ENCODE data around the gene NAT8.
"Not testable (repeated sequence)": the region's sequence is repeated elsewhere in the genome, so short reads cannot be mapped to it uniquely, and the experiment has no call there.

NAT8 gene, protein sequence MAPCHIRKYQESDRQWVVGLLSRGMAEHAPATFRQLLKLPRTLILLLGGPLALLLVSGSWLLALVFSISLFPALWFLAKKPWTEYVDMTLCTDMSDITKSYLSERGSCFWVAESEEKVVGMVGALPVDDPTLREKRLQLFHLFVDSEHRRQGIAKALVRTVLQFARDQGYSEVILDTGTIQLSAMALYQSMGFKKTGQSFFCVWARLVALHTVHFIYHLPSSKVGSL

DNA sequence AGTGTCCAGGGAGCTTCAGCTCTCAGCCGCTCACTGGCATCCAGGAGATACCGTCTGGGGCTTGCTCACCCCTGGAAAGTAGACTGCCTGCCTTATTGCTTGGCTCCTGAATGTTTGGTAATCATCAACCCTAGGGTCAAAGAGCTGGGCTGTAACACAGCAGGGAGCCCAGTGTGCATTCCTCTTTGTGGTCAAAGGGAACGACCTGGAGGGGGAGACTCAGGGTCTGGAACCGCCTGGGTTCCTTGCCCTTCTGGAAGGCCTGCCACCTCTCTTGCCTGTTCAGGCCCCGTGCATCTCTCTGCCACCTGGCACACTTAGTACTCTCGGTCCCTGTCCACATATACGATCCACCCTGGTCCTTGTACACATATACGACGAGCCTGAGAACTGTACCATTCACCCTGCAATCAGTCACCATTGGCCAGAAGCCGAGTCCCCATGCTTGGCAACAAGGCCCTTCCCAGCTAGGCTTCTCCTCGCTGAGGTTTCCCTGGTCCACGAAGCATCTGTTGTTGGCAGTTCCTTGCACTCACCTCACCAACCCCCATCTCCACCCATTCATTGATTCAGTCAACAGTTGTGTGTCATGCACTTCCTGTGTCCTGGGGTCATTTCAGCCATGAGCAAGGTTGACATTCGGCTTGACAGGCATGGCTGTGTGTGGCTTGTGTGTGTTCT is at the start of gene NAT8:
NAT8 (minus strand) TSS at position 85 of the 681 bp plus-strand sequence. CDS start 794 bp downstream, outside the sequence.
- DNase-seq: no peak

GRCh38 chr2:73690372-73691088 is 48.3 kb upstream of the NAT8 start:
- DNase-seq: not testable (repeated sequence)

DNA sequence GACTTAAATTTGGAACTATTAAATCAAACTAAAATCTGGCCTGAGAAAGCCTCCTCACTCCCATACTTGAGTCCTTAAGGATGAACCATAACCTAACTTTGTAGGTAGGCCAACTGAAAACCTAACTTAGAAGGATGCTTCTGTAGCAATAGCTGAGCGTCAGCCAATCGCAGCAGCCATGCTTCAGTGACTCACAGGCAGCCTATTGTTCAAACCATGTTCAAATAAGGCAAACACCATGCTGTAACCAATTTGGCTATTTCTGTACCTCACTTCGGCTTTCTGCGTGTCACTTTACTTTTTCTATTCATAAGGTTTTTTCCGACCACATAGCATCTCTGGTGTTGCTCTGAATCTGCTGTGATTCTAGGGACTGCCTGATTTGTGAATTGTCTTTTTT is 46.3 kb upstream of the NAT8 start:
- DNase-seq: not testable (repeated sequence)

GRCh38 chr2:73685764-73686438 is 43.7 kb upstream of the NAT8 start:
- DNase-seq: no peak

DNA sequence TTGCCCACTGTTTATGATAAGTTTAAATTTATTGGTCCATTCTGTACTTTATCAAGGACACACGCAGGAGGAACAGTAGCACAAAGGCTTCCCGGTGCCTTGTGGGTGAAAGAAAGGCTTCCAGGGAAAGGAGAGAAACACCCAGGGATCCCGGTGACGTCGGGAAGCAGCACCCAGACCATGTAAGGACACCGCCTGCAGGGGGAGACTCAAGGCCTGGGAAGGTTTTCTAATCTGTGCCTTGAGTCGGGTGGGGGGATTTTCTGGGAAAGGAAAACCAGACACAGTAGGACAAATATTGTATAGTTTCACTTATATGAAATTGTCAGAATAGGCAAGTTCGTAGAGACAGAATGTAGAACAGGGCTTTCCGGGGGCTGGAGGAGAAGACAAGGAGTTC is 42.7 kb upstream of the NAT8 start:
- DNase-seq: not testable (repeated sequence)

GRCh38 chr2:73684325-73684724 is 42.1 kb upstream of the NAT8 start:
- DNase-seq: not testable (repeated sequence)

DNA sequence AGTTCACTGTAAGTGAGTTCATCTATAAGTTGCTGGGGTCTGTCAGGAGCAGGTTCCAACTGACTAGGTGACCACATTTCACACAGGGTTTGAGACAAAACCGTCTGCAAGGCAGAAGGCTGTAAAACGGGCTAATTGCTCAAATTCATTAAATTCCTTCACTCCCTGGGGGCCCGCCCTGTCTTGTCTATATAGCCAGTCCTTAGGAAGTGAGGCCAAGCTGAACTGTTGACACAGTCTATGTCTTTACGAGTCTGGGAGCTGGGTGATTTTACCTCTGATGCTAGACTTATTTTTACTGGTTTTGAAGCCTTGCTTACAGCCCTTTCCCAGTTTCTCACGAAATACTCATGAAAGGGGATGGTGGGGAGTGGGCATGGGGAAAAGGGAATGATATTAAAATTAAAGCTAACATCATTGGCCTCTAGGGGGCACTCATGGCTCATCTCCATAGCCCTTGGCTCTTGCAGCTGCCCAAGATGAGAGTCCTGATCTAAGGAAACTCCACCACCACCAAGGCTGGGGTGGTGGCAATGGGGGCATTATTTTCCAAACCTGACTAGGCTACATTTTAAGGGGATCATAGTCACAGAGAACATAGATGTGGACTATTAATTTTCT is 37.8 kb upstream of the NAT8 start:
- not testable (repeated sequence) for DNase-seq

DNA sequence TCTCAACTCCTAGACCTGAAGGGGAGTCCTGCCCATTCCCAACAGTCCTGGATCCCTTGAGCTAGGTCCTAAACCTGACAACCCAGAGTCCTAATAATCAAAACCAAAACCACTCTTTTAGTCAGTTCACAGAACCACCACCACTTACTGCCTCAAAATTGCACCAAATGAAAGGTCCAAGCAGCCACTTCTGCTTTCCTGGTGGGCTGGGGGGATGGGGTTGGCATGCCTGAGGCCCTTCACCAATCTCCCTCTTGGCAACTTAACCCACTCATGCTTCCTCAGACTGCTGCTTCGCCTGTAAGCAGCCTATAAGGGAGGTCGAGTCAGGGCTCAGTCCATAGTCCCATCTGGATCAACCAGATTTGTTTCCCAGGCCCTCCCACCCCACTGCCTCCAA is 37.0 kb upstream of the NAT8 start:
- DNase-seq: not testable (repeated sequence)

DNA sequence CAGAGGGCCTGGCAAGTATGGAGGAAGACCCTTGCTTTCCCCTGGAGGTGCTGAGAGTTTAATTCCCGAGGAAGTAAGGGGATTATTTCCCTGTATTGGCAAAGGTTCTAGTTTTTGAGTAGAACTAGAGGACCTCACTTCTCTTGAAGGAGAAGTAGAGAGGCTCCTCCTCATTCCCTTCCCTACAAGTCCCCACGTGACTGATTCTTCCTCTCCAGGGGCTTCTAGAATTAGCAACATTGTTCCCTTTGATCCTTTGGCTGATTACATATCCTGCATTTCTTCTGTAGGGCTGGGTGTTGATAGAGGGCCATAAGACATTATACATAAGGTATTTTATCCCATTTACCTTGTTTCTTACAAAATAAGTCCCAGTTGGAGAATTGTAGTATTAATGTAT is 35.8 kb upstream of the NAT8 start:
- DNase-seq: not testable (repeated sequence)

- DNase-seq: not testable (repeated sequence)
Observed at GRCh38 chr2:73676211-73676610, 34.0 kb upstream of the NAT8 start.

DNA sequence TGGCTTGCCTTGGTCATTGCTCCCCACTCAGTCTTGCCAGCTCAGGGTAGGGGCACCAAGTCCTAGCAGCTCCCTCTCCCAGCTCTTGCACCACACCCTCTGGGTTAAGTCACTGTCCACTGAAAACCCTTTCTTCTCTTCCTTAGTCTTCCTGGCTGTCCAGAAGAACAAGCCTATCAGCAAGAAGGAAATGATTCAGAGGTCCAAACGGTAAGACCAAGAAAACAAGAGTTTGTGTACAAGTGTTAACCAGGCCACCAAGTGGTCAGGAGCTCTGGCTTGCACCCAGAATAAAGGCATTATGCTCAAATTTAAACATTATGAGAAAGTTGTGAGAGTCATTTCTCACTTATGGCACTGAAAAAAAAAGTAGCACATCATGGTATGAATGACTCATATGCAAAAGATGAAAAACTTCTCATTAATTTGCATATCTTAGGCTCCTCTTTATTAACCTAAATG is 32.5 kb upstream of the NAT8 start:
- DNase-seq: not testable (repeated sequence)

- not testable (repeated sequence) for DNase-seq
Observed at GRCh38 chr2:73669976-73670375, 27.8 kb upstream of the NAT8 start.

DNA sequence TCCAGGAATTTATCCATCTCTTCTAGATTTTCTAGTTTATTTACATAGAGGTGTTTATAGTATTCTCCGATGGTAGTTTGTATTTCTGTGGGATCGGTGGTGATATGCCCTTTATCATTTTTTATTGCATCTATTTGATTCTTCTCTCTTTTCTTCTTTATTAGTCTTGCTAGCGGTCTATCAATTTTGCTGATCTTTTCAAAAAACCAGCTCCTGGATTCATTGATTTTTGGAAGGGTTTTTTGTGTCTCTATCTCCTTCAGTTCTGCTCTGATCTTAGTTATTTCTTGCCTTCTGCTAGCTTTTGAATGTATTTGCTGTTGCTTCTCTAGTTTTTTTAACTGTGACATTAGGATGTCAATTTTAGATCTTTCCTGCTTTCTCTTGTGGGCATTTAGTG is 25.0 kb upstream of the NAT8 start:
- not testable (repeated sequence) for DNase-seq

DNA sequence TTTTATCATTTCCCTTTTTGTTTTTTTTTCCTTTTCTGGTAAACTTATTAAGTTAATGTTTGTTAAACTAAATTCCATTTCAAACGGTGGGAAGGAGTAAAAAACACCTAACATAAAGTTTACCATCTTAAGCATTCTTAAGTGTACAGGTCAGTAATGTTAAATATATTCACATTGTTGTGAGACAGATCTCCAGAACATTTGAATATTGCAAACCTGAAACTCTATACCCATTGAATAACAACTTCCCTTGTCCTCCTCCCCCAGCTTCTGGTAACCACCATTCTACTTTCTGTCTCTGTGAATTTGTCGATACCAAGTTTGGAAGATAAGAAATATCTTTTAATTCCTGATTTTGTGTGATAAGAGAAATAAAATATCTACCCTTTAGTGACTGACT is 12.0 kb upstream of the NAT8 start:
- DNase-seq: no peak

GRCh38 chr2:73652348-73652747 is 10.1 kb upstream of the NAT8 start:
- DNase-seq: no peak

GRCh38 chr2:73651591-73652230 is 9.5 kb upstream of the NAT8 start:
- DNase-seq: no peak

DNA sequence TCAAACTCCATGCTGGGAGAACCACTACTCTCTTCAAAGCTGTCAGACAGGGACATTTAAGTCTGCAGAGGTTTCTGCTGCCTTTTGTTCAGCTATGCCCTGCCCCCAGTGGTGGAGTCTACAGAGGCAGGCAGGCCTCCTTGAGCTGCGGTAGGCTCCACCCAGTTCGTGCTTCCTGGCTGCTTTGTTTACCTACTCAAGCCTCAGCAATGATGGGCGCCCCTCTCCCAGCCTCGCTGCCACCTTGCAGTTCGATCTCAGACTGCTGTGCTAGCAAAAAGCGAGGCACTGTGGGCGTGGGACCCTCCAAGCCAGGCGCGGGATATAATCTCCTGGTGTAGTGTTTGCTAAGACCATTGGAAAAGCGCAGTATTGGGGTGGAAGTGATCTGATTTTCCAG is 5.5 kb upstream of the NAT8 start:
- DNase-seq: not testable (repeated sequence)

DNA sequence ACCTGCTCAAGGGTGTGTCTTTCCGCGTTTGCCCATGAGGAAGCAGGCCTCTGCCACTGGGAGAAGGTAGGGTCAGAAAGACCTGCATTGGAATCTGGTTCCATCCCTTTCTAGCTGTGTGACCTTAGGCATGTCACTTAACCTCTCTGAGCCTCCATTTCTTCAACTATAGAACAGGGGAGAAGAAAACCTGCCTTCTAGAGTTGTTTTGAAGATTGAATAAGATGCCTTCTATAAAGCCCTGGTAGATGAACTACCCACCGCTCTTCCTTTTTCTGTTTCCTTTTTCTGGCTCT is 507 bp downstream of the NAT8 start:
- no peak for DNase-seq

DNA sequence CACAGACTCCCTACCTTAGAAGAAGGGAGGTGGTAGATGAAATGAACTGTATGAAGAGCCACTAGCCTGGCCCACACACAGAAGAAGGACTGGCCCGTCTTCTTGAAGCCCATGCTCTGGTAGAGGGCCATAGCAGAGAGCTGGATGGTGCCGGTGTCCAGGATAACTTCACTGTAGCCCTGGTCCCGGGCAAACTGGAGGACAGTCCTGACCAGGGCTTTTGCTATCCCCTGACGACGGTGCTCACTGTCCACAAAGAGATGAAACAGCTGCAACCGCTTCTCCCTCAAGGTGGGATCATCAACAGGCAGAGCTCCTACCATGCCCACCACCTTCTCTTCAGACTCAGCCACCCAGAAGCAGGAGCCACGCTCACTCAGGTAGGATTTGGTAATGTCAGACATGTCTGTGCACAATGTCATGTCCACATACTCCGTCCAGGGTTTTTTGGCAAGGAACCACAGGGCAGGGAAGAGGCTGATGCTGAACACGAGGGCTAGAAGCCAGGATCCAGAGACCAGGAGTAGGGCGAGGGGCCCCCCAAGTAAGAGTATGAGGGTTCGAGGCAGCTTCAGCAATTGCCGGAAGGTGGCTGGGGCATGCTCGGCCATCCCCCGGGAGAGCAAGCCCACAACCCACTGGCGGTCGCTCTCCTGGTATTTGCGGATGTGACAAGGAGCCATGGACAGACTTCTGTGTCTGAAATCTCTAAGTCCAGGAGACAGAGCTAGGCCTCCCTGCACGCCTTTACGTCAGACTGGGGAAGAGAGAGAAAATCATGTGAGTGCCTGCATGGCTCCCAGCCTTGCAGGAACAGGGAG is 1.1 kb downstream of the NAT8 start:
- DNase-seq: no peak

DNA sequence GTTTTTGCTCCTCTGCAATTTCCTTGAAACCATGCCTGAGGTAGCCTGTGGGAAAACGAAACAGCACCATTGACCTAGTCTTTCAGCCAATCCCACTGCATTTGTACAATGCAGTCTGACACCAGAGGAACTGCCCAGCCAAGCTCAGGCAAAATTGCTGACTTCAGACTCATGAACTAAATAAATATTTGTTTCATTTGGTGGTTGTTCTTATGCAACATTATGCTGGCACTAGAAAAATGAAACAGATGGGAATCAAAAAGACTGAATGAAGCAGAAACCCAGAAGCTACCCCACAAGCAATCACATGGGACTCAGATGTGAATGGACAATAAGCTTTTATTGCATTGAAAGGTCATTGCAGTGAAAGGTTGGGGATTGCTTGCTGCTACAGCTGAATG is 1.7 kb downstream of the NAT8 start:
- no peak for DNase-seq

DNA sequence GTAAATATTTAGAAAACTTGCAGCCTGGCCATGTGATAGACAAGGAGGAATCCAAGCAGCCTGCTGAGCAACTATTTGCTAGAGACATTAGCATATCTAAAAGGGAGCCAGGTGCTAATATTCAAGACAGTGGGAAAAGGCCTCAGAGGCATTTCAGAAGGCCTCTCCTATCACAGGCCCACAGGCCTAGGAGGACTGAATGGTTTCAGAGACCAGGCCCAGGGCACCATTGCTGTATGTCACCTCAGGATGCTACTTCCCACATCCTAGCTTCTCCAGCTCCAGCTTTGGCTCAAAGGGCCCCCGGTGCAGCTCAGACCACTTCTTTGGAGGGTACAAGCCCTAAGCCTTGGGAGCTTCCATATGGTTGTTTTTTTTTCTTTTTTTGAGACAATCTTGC is 3.8 kb downstream of the NAT8 start:
- no peak for DNase-seq

DNA sequence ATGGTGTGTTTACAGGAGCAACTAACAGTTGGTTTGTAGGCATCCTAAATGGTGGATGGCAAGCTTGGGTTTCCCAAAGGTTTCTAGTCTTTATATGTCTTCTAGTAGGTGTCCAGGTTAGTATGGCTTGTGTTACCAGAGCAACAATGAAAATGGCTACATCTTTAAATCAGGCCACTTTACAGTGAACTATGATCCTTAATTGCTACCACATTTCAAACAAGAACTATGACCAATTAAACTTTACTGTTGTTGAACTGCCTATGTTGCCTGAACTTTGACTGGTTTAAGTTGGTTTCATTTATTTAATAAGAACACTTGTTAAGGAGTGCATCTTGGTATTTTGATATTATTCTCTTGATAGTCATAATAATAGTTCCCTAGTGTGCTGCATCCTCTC is 5.2 kb downstream of the NAT8 start:
- DNase-seq: not testable (repeated sequence)
